NB4 (cell line): ENCODE data around the gene GLB1L3.
"Not testable (repeated sequence)": the region's sequence is repeated elsewhere in the genome, so short reads cannot be mapped to it uniquely, and the experiment has no call there.

Source experiments
- DNase-seq: peaks from one replicate; pipeline ENCODE4 v3.0.0; 2010; ENCODE audit warnings: low read depth
- H3K4me3 ChIP-seq: one replicate; pipeline ENCODE4 v1.5.1; 2011; ENCODE audit warnings: mild to moderate bottlenecking, low read depth, low read length, moderate library complexity
- MYC ChIP-seq: IDR thresholded peaks from 2 replicates; pipeline ENCODE4 v1.6.1; 2011; ENCODE audit warnings: low read depth, low read length
- POLR2A ChIP-seq: IDR thresholded peaks from 2 replicates; pipeline ENCODE4 v1.6.1; 2011; ENCODE audit warnings: mild to moderate bottlenecking; ENCODE audit not compliant: insufficient read length; ENCODE audit errors: extremely low read depth
- TF ChIP-seq, protein P1 (sequence below): IDR thresholded peaks from one replicate; pipeline ENCODE4 v1.5.1; 2012; ENCODE audit warnings: low read depth, low read length
- TF ChIP-seq, protein P2 (sequence below): IDR thresholded peaks from 2 replicates; pipeline ENCODE4 v1.6.1; 2011; ENCODE audit warnings: low read depth, low read length

The GLB1L3 gene

DNA sequence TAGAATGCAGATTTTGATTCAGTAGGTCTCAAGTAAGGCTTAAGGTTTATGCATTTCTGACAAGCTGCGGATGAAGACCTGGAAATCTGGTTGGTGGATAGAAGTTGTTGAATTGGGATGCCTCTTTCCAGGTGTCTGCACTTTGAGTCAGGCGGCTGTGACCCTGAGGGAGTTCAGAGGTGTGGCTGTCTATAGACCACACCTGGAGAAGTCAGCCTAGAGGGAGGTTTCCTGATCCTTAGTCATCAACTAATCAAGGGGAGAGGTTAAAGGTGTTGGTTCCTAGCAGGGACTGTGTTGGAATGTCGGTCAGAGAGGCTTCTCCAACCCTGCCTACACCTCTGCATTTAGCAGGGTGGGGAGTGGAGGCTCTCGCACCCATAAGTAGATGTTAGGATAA, 63.6 kb downstream of the GLB1L3 start:
- no peak for DNase-seq
- no peak overlapping the region for H3K4me3 ChIP-seq
- TF ChIP-seq MYC (no peak), POLR2A (no peak)
- TF ChIP-seq, protein P1, sequence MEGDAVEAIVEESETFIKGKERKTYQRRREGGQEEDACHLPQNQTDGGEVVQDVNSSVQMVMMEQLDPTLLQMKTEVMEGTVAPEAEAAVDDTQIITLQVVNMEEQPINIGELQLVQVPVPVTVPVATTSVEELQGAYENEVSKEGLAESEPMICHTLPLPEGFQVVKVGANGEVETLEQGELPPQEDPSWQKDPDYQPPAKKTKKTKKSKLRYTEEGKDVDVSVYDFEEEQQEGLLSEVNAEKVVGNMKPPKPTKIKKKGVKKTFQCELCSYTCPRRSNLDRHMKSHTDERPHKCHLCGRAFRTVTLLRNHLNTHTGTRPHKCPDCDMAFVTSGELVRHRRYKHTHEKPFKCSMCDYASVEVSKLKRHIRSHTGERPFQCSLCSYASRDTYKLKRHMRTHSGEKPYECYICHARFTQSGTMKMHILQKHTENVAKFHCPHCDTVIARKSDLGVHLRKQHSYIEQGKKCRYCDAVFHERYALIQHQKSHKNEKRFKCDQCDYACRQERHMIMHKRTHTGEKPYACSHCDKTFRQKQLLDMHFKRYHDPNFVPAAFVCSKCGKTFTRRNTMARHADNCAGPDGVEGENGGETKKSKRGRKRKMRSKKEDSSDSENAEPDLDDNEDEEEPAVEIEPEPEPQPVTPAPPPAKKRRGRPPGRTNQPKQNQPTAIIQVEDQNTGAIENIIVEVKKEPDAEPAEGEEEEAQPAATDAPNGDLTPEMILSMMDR, result no peak
- TF ChIP-seq, protein P2, sequence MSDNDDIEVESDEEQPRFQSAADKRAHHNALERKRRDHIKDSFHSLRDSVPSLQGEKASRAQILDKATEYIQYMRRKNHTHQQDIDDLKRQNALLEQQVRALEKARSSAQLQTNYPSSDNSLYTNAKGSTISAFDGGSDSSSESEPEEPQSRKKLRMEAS, result no peak

DNA sequence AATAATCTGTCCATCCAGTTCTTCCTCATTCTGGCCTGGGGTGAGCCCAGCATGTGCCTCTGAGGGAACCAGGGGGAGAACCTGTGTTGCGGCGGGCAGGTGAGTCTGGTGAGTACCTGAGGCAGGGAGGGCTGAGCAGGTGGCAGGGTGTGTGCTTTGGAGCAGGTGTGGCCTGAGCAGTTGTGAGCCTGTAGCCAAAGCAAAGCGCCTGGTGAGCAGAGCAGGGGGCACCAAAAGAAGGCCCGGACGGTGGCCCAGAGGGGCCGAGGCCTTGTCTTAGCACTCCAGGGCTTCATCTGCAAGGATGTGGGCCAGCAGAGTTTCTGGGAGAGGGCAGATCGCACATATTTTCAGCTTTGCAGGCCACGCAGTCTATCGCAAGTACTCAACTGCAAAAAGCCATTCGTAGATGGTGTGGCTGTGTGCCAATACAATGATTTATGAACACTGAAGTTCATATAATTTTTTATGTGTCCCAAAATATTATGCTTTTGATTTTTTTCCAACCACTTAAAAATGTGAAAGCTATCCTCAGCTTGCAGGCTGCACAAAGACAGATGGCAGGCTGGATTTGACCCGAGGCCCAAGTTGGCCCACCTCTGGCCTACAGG, 64.3 kb downstream of the GLB1L3 start:
- DNase-seq, result no peak
- TF ChIP-seq, protein P2, result no peak
- no peak overlapping the region for H3K4me3 ChIP-seq

DNA sequence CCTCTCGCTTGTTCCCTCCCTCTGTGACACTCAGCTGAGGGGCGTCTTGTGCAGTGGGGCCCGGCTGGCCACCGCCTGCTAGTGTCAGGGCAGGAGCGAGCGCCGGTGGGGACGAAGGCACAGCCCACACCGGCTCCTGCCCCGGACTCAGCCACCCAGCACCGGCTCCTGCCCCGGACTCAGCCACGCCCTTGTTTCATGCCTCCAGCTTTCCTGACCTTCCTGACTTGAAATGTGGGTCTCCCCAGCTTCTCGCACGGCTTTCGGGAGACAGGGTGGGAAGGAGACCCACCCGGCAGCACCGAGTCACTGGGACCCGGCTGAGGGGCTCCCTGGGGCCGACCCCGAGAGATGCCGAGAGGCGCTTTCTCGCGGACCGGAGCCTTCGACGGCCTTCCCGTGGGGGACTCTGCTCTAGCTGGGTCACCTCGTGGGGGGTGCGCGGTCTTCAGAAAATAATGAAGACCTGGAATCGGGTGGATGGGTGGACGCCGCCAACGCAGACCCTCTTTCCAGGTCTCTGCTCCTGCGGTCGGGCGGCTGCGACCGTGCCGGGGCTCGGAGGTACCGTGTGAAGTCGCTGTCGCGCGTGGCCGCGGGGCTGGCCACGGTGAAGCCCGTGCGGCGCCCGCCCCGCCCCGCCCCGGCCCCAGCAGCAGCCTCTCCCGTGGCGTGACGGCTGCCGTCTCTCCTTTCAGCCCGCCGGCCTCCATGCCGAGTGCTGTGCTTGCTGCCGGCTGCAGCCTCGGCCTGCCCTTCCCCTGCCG, 65.8 kb downstream of the GLB1L3 start:
- DNase-seq, result no peak
- no peak overlapping the region for H3K4me3 ChIP-seq
- TF ChIP-seq, protein P1, result no peak
- TF ChIP-seq MYC (no peak), POLR2A (no peak)
- TF ChIP-seq, protein P2, result no peak

GRCh38 chr11:134342572-134343340, 66.6 kb downstream of the GLB1L3 start:
- DNase-seq, result no peak
- TF ChIP-seq POLR2A, result no peak
- TF ChIP-seq MYC, result no peak
- TF ChIP-seq, protein P2, result no peak
- TF ChIP-seq, protein P1, result no peak

DNA sequence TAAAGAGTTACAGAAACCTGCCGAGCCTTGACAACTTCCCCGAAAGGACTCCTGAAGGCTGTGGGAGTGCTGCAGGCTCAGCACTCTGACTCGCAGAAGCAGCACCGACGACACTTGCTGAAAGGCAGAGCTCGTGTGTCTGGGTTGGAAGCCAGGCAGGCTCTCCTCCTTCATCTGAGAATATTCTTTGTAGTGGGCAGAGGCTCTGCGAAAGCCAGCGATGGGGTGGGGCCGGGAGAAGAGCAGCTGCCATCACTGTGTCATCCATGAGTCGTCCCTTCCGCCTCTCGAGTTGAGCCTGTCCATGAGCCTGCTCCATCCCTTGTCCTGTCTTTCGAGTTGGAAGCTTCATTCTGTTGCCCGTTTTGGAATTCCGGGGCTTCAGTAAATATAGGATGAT, 67.5 kb downstream of the GLB1L3 start:
- no peak for TF ChIP-seq POLR2A
- TF ChIP-seq, protein P2, result no peak
- TF ChIP-seq, protein P1, result no peak
- TF ChIP-seq MYC, result no peak
- no peak for DNase-seq
- no peak overlapping the region for H3K4me3 ChIP-seq

More at GRCh38 chr11:134342572-134343340, 66.6 kb downstream of the GLB1L3 start:
- H3K4me3 ChIP-seq, result no peak overlapping the region

GRCh38 chr11:134344497-134345236, 68.5 kb downstream of the GLB1L3 start:
- DNase-seq, H3K4me3 ChIP-seq: not testable (repeated sequence)
